NCI-H187 treated with DMSO at 0.1 percent for 48 hours (cell line): ENCODE measurements around the gene TXLNA.
A peak's percentile ranks its signal among the peaks of the same experiment; 100 is the strongest.

Source experiments
- DNase-seq: peaks from one replicate; lab custom pipeline; 2025; lab: John Stamatoyannopoulos, UW

Gene TXLNA

DNA sequence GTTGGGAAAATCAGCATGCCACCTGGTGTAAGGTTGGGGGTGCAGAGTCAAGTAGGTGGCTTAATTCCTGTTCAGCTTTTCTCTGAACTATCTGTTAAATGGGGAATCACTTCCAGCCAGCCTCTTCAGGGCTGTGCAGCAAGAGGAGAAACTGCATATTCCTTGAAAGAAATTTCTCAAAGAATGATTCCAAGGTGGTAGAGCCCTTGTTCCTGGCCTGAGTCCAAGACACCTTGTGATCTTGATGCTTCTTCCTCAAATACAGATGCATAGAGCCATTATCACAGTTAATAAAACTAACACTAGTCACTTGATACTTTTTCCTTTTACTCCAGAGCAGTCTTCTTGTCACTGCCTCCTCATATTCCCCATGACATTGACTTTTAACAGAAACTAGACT lies 5.2 kb downstream of the TXLNA start:
- no peak for DNase-seq

DNA sequence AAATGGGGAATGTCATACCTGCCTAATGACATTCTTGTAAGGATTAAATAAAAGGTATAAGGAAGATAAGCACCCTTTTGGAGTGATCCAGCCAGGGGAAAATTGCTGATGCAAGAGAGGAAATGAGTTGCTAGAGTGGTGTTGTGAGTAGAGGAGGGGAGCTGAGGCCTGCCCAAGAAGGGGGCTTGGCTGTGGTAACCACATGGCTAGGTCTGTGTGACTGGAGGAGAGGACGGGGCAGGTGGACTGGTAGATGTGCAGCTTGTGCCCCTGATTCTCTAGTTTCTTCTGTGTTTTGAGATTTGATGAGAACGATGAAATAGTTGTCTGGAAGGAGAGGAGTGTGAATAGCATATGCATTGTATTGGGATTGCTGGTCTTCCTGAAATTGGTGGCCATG lies 6.6 kb downstream of the TXLNA start:
- DNase-seq, result no peak

DNA sequence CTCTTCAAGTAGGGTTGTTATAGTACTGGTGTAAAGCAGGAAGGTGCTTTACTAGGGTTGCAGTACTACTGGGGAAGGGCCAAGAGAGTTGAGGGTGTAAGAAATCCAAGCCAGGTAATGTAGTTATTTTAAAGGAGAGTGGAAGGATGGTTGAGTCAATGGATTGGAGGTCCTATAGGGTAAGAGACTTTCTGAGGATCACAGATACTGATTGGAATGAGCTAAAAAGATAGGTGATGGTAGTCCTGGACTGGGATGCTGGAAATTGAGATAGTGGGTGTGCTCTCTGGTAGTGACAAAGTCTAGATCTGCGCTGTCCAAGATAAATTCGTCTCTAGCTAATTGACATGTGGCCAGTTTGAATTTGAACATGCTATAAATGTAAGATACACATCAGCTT lies 7.0 kb downstream of the TXLNA start:
- DNase-seq, result no peak

DNA sequence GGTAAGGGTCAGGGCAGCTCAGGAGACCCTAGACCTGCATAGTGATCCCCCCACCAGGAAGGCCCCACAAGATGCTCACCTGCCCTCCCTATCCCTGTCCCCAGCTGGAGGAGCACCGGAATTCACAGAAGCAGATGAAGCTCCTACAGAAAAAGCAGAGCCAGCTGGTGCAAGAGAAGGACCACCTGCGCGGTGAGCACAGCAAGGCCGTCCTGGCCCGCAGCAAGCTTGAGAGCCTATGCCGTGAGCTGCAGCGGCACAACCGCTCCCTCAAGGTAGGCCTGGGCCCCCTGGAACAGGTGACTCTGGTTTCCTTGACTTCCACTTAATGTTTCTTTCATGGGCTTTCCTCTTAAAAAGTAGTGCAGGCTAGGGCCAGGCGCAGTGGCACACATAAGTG lies 8.4 kb downstream of the TXLNA start:
- no peak for DNase-seq

DNA sequence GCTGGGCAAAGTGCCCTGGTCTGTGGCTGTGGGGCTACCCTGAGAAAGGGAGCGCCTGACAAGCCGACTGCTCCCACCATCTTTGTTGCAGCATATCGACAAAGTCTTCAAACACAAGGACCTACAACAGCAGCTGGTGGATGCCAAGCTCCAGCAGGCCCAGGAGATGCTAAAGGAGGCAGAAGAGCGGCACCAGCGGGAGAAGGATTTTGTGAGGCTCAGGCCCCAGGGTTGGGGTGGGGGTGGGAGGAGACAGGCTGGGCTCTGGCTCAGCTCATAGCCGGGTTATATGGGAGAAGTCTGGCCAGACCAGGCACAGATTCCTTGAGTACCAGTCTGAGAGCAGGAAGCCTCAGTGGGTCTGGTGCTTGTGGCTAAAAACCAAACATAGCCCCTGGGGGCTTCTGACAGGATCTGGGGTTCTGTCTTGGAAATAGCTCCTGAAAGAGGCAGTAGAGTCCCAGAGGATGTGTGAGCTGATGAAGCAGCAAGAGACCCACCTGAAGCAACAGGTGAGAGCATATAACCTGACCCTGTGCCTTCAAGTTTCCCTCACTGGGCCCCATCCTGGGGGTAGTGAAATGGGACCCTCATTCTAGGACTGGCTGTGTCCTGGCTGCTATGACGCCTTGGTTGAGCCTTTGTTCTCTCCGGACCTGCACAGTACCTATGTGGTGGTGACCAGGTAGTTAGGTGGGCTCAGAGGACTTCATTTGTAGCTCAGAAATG lies 12.9 kb downstream of the TXLNA start:
- DNase-seq, result no peak

DNA sequence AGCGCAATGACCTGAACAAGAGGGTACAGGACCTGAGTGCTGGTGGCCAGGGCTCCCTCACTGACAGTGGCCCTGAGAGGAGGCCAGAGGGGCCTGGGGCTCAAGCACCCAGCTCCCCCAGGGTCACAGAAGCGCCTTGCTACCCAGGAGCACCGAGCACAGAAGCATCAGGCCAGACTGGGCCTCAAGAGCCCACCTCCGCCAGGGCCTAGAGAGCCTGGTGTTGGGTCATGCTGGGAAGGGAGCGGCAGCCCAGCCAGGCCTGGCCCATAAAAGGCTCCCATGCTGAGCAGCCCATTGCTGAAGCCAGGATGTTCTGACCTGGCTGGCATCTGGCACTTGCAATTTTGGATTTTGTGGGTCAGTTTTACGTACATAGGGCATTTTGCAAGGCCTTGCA lies 15.5 kb downstream of the TXLNA start:
- no peak for DNase-seq

DNA sequence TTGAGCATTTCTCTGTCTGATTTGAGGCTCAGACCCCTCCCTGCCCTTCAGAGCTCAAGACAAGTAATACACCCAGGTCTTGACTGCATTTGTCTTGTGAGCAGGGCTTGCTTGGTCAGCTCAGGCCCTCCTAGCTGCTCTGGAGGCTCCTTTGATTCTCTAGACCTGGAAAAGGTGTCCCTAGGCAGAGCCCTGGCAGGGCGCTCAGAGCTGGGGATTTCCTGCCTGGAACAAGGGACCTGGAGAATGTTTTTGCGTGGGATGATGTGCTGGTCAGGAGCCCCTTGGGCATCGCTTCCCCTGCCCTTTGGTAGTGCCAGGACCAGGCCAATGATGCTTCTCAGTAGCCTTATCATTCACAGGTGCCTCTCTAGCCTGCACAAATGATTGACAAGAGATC lies 16.1 kb downstream of the TXLNA start:
- no peak for DNase-seq

DNA sequence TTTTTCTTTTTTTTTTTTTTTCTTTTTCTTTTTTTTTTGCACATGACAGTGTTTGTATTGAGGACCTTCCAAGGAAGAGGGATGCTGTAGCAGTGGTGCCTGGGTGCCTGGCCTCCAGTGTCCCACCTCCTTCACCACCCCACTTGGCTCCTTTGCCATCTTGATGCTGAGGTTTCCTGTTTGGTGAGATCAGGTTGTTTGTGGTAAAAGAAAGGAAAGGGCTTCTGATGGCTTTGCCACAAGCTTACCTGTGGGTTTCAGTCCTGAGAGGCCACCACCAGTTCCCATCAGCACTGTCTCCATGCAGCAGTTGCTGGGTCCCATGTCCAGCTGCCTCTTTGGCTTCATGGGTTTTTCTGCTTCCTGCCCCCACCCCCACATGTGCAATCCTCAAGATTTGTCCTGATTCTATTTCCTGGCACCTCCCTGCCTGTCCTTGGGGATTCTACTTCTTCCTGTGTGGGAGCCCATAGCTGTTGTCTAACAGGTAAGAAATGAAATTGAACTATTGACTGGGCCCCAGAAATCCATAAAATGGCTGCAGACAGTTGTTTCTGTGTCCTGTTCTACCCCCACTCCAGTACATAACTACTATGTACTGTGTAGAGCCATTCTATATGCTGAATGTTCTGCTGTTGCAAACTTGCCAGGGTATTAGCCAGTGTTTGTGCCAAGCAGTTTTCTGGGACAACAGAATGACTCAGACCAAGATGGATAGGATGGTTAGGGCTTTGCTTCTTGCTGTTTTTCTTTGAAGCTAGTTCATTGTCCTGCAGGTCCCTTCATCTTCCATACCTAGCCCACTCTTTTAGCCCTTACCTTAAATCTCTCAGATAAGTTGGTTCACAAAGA lies 16.7 kb downstream of the TXLNA start:
- no peak for DNase-seq

DNA sequence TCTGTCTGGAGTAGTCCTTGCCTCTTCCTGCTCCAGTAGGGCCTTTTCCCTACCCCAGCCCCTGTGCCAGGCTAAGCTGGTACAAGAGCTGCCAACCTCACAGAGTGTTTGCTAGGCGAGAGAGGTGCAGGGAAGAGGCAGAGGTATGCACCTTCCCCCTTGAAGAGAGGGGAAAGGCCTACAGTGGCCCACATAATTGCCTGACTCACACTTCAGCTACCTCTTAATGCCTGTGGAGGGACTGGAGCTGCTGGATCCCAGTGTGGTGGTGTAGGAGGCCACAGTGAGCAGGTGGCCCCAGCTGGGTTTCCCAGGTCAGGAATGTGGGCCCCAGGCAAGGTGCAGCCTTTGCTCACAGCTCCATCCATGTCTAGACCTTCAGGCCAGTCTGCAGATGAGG lies 17.6 kb downstream of the TXLNA start:
- DNase-seq, result no peak

DNA sequence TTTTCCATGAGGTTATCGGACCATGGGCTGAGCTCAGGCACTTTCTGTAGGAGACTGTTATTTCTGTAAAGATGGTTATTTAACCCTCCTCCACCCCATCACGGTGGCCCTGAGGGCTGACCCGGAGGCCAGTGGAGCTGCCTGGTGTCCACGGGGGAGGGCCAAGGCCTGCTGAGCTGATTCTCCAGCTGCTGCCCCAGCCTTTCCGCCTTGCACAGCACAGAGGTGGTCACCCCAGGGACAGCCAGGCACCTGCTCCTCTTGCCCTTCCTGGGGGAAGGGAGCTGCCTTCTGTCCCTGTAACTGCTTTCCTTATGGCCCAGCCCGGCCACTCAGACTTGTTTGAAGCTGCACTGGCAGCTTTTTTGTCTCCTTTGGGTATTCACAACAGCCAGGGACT lies 18.4 kb downstream of the TXLNA start:
- no peak for DNase-seq

DNA sequence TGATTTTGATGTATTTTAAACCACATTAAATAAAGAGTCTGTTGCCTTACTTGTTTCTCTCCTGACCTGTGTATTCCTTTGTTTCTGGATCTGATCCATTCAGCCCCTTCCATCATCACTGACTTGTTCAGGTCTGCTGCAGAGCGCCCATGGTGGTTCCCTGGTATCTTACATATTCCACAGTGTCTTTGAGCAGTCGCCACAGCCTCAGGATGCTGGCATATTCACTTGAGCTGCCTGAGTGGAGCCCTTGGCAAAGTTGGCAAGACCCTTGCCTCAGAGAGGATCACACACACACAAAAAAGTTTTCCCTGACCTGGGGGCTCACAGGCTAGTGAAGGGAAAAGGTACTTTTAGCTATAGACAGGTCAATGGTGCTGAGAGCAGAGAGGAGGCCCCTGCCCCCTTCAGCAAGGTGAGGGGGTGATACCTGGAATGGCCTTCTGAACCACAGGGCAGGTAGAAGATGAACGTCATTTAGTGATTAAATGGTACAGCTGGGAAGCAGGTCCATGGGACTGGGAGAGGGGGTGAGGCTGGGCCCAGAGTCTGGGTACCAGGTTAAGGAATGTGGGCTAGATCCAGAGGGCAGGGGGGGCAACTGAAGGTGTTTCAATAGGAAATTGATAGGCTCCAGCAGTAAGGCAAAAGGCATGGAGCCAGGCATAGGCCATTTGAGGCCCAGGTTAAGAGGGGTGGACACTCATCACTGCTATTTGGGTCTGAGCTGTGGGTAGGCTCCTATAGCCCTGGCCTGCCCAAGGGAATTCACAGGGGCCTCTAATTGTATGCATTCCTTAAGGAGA lies 19.0 kb downstream of the TXLNA start:
- no peak for DNase-seq

DNA sequence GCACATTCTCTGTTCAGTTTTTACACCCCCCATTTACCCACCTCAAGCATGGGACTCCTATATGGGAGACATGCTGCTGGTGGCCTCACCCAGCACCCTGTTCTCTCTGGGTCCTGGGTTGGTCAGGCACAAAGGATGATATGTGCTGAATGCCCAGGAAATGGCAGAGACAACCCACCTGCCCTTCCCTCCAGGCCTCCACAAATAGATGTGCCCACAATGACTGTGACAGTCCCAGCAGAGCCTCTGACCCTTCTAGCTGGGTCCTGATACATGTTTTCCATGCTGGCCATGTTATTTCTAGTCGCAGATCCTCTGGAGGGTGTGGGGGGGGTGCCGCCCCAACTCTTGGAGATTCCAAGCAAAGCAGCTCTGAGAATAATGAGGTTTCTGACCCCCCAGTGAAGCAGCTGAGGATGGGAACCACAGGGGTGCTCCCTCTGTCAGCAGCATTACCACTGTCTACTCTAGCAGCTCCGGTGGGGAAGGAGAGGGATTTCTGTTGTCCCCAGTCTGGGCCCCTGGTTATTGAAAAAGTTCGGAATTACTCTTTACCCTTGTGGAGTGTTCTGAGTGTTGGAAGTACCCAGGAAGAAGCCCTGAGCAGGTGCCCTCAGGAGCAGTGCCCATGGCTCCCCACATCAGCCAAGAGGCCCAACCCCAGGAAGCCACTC lies 19.7 kb downstream of the TXLNA start:
- no peak for DNase-seq

DNA sequence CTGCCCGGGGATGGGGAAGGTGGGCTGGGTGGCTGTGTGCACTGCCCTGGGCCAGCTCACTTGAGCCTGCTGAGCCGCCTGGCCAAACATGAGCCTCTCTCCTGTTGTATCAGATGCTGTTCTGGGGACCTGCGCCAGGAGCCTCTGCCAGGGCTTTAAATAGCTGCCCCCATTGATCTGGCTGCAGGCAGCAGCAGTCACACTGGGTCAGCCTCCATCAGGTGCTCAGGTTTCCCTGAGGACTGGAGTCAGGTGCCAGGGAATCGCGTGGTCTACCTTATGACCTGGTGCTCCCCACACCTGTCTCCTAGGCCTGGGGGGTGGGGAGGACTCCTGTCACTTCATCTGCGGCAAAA lies 20.2 kb downstream of the TXLNA start:
- DNase-seq, result no peak

DNA sequence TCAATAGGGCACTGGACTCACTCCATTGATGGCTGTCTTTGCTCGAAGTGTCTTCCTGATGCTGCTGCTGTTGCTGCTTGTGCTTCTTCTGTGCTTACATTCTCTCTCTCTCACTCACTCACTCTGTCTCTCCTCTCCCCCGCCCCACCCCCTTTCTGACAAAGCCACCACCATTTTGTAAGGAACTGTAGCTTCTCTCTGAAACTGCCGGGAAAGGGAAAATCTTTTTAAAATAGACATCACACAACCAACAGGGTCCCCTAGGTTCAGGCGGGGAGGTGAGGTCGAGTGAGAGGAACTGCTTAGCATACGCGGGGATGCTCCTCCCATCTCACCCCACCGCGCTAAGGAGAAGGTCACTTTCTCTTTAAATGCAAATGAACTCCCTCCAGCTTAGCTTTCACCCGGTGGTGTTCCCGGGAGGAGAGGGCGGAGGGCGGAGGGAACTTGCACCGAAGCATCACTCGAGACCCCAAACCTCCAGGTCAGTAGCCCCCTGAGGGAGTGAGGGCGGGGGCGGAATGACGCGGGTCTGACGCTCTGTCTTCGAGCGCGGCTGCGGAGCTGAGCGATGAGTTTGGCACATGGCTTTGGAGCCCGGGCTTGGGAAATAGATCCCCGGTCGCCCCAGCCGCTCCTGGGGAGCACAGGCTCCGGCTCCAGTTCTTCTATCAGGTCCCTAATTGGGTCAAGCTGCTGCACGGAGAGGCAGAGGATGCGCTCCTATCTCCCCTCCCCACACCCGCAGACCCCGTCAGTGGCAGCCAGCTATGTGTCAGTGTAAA lies 20.9 kb downstream of the TXLNA start, which contains the start of gene CCDC28B:
TSS of gene CCDC28B (plus strand) at position 370 of the 785 bp plus-strand sequence. CDS start 1,341 bp downstream, outside the sequence.
- DNase-seq, result peak; percentile 50

DNA sequence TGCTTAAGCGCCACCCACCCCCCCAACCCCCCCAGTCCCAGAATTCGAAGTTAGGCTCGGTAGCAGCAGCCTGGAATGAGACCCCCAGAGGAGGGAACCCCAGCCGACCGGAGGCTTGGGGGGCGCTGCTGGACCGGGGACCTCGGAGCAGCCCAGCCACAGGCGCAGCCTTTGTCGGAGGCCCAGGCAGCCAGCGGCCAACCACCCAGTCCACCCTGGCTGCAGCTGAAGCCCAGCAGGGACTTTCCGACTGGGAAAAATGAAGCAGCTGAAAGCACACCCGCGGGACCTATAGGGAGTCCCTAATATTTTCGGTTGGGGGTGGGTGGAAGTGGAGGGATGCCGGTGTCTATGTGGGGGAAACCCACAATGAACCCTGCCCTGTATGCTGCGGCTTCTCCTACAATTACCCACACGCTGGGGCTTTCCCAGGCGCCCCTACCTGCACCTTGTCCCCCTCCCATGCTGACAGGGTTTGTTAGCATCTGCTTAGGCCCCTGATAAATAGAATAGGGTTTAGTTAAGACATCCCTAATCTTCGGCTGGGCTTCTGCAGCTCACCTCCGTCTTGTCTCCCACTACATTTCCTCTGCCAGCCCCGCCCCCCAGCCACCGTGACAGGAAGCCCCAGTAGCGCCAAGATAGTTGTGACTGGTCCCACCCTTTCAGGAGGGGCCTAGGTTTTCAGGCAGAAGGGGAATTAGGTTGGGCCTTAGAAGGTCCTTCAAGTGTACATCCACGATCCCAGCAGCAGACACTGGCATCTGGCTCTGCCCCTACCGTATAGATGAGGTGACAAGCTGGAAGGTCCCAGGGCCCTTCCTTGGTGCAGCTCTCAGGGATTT lies 21.8 kb downstream of the TXLNA start:
- no peak for DNase-seq

DNA sequence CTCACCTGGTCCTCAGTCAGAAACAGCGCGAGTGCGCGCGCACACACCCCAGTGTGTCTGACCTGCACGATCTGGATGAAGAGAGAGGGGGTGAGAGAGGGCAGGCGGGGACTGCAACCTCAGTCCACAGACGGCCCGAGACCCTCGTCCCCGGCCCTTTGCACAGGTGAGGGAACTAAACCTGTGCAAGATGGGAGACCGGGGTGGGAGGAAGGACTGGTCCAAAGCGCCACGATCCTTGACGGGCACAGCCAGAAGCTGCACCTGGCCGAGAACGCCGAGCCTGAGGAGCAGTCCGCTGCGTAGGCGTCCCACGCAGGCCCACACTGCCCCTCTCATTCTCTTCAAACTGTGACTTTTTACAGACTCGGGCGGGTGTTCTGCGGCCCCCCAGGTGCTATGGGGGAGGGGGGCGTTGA lies 25.5 kb downstream of the TXLNA start:
- DNase-seq, result no peak

DNA sequence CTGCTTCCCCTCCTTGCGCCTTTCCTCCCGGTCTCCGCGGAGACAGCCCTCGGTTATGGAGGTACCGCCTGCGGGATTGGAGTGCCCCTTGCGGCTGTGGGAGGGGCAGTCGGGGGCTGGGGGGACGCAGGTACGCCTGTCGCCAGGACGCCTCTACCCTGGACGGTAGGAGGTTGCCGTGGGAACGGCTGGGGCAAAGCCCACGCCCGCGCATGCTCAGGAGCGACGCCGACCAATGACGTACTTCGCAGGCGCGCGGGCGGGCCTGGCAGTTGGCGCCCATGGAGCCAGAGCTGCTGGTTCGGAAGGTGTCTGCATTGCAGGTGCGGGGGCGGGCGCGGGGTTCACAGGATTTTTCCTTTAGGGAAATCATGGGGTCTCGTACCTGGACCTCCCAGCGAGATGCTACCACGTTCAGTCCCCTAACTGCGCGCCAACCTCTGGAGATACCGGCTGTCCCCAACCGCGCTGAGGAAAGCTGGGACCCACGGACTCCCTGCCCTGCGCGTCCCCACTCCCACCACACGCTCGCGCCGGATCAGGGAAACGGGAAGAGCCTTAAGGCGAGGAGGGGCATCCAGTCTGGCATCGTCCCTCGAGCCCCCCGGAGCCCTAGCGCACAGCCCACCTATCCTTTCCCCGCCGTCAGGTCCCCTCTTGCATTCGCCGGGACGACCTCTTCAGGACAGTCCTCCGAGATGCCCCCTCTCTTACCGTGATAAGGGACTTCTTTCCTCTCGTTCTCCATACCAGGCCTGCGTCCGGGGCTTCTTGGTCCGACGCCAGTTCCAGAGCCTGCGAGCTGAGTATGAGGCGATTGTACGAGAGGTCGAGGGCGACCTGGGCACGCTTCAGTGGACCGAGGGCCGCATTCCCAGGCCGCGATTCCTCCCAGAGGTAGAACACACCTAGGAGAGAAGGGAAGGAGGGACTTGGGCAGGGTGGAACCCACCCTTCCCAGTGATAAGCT lies 26.2 kb downstream of the TXLNA start, which contains the start of gene IQCC:
TSS of gene IQCC (plus strand) at position 271 of the 970 bp plus-strand sequence. CDS start at position 282, 11 bp downstream.
- DNase-seq, result peak; percentile 50

DNA sequence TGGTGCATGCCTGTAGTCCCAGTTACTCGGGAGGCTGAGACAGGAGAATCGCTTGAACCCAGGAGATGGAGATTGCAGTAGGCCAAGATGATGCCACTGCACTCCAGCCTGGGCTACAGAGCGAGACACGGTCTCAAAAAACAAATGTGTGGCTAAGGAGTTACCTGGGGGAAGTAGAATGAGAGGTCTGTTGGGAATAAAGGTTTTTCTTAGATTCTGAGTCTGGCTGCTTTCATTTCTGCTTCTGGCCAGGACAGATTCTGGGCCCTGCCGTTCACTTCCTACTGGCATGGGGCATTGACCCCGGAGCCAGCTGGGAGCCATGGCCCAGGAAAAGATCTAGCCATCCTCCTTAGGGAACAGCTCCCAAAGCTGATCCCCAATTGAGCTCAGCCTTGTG lies 29.0 kb downstream of the TXLNA start:
- no peak for DNase-seq

DNA sequence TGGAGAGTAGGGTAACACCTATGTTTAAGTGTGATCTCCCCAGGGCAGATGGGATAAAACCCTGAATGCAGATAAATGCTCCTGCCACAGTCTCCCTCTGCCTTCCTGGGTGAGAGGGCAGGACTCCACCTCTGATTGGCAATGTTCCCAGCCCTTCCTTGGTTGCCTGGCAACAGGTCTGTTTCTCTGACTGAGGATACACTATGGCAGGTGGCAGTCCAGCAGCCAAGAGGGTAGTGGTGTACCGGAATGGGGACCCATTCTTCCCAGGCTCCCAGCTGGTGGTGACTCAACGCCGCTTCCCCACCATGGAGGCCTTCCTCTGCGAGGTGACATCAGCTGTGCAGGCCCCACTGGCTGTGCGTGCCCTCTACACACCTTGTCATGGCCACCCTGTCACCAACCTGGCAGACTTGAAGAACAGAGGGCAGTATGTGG lies 29.4 kb downstream of the TXLNA start, which contains the start of gene DCDC2B:
TSS of gene DCDC2B (plus strand) at position 199 of the 438 bp plus-strand sequence. CDS start at position 204, 5 bp downstream.
- DNase-seq, result peak; percentile 74
